ENCODE measurements around the gene SPAG7. TPM values are rescaled to one million over a fixed set of nuclear protein-coding genes. Genes with fewer than 3 reads are reported as not detected.
A peak's percentile ranks its signal among the peaks of the same experiment; 100 is the strongest.

The SPAG7 gene
- total and polyA plus RNA-seq, 8 donors, result 15.8 to 58.4 (median 25.2) TPM

DNA sequence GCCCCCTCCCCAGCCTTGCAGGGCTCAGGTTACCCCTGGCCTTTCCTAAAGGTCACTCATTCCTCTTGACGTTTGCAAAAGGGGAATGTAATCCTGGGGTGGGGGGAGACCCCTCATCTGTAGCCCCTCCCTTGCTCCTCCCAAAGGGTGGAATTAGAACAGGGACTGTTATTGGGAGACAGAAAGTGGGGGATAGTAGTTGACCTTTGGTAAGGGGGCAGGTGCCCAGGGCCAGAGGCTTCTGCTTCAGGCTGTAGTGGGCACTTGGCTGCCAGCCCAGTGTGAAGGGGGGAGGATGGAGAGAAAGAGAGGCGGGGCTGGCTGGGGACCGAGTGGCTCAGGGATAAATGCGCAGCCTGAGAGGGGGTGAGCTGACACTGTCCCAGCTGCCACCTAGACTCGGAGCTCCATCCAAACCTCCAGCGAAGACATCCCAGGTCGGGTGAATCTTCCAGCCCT, 16.8 kb downstream of the SPAG7 start, which contains the start of gene ENO3:
Gene ENO3, plus strand, starts transcription at position 374 of the 459 bp plus-strand sequence. CDS start 711 bp downstream, outside the sequence.
- no peak for FAIRE-seq
- no peaks in the 10 kb centered on the region for H3K27me3 ChIP-seq
- peak in 2 of 6 donors; percentile 44 to 74 for DNase-seq
- WGBS, 2 donors, result 56 to 60% methylated on average over 4 to 7 of the region's 7 CpGs
- H3K36me3 ChIP-seq, result peaks cover 0 to 3% (median 0%) of the 10 kb centered on the region in 3 donors
- H3K4me3 ChIP-seq, result peak within 1 kb of the TSS; percentile 94 to 100 (median 97)
- H3K27ac ChIP-seq, result peak within 1 kb of the TSS; percentile 88 to 99 (median 98)
- intact Hi-C loops (cut with DNase I), result no loop called here
- no peak for ATAC-seq
- H3K9me3 ChIP-seq, result no peaks in the 10 kb centered on the region
- H3K4me1 ChIP-seq, result peaks cover 0 to 12% (median 0%) of the 10 kb centered on the region in 3 donors
- TF ChIP-seq, protein P1, sequence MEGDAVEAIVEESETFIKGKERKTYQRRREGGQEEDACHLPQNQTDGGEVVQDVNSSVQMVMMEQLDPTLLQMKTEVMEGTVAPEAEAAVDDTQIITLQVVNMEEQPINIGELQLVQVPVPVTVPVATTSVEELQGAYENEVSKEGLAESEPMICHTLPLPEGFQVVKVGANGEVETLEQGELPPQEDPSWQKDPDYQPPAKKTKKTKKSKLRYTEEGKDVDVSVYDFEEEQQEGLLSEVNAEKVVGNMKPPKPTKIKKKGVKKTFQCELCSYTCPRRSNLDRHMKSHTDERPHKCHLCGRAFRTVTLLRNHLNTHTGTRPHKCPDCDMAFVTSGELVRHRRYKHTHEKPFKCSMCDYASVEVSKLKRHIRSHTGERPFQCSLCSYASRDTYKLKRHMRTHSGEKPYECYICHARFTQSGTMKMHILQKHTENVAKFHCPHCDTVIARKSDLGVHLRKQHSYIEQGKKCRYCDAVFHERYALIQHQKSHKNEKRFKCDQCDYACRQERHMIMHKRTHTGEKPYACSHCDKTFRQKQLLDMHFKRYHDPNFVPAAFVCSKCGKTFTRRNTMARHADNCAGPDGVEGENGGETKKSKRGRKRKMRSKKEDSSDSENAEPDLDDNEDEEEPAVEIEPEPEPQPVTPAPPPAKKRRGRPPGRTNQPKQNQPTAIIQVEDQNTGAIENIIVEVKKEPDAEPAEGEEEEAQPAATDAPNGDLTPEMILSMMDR (IDR thresholded peaks at IDR 0.05), result no peak

- intact Hi-C loops (cut with DNase I), result no loop called here
- no peak for FAIRE-seq
- 17% methylated on average over 50 of the region's 52 CpGs for WGBS, 2 donors
- ATAC-seq, result peak in 2 of 4 donors; percentile 50 to 51
- Histone ChIP-seq H3K27ac (peak overlapping the region; percentile 88 to 99 (median 98)), H3K36me3 (peaks cover 0 to 3% (median 0%) of the 10 kb centered on the region in 3 donors), H3K4me3 (peak overlapping the region; percentile 94 to 100 (median 97)), H3K9me3 (no peaks in the 10 kb centered on the region), H3K27me3 (no peaks in the 10 kb centered on the region), H3K4me1 (peaks cover 0 to 17% (median 3%) of the 10 kb centered on the region in 3 donors)
- TF ChIP-seq, protein P1 (IDR thresholded peaks at IDR 0.05), result no peak
- peak; percentile 40 to 90 (median 74) for DNase-seq
Observed at GRCh38 chr17:4950075-4950745, 17.4 kb downstream of the SPAG7 start.

DNA sequence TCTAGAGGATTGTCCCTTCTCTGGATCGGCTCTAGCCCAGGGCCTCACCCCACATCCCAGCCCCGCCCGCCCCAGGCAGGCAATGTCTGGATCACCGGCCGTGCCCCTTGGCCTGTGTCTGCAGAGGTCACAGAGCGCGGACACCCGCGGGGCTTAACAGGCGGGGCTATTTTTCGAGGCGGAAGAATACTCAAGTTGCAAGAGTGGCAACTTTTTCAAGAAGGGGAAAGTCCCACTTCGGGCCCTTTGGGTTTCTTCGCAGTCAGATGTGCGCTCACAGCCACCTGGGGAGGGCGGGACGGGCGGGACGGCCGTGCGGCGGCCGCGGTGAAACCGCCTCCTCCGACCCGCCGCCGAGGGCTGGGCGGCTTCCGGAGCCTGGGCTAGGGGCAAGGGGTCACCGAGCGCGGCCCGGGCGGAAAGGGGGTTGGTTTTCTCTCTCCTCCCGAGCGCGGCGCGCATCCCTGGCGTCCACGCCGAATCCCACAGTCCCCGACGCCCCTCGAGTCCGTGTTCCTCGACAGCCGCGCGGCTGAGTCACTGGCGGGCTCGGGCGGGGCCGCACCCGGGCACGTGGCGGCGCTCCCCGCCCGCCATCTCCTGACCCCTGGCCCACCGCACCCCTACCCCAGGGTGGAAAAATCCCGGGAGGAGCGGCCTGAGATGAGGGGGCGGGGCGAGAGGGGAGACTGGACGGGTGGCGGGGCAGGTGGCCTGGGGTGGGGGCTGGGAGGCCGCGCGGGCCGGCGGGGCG, 18.1 kb downstream of the SPAG7 start:
- TF ChIP-seq, protein P1 (IDR thresholded peaks at IDR 0.05), result no peak
- Histone ChIP-seq H3K4me3 (peak overlapping the region; percentile 94 to 100 (median 97)), H3K27me3 (no peaks in the 10 kb centered on the region), H3K36me3 (peaks cover 0 to 7% (median 0%) of the 10 kb centered on the region in 3 donors), H3K27ac (peak overlapping the region; percentile 88 to 99 (median 98)), H3K9me3 (no peaks in the 10 kb centered on the region), H3K4me1 (peaks cover 0 to 24% (median 6%) of the 10 kb centered on the region in 3 donors)
- 0 to 1% methylated on average over 28 to 74 of the region's 75 CpGs for WGBS, 2 donors
- DNase-seq (peak; percentile 68 to 89 (median 82)), FAIRE-seq (no peak), ATAC-seq (peak; percentile 17 to 43 (median 32))
- intact Hi-C loops (cut with DNase I), result no loop called here

DNA sequence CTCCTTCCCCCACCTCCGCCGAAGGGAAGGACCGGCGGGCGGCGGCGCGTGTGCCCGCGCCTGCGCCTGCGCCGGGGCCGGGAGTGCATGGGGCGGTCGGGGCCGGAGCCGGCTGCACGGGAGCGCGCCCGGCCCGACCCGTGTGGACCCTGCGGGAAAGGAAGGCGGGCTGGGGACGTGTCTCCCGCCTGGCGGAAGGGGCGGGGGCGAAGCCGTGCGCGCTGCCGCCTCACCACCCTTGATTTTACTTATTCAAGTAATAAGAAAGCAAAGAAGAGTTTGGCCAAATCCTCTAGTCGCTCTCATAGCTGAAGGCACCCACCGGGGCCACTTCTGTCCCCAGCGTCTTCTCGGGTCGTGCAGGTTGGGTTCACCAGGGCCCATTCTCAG, 18.7 kb downstream of the SPAG7 start:
- Histone ChIP-seq H3K4me3 (peak overlapping the region; percentile 94 to 100 (median 97)), H3K4me1 (peaks cover 0 to 24% (median 6%) of the 10 kb centered on the region in 3 donors), H3K27ac (peak overlapping the region; percentile 88 to 99 (median 98)), H3K9me3 (no peaks in the 10 kb centered on the region), H3K27me3 (no peaks in the 10 kb centered on the region), H3K36me3 (peaks cover 0 to 12% (median 0%) of the 10 kb centered on the region in 3 donors)
- peak; percentile 77 to 89 (median 80) for DNase-seq
- TF ChIP-seq, protein P1 (IDR thresholded peaks at IDR 0.05), result no peak
- WGBS, 2 donors, result 0 to 1% methylated on average over 40 of the region's 40 CpGs
- no peak for FAIRE-seq
- ATAC-seq, result peak; percentile 68 to 81 (median 78)
- intact Hi-C loops (cut with DNase I), result no loop called here
